Measurements from ENCODE around the gene CACNG5. TPM values are rescaled to one million over a fixed set of nuclear protein-coding genes. Genes with fewer than 3 reads are reported as not detected.

CACNG5 gene
- total and polyA plus RNA-seq, 2 donors (not counting 1 experiment from before 2014, with no cell fraction given), result not detected

GRCh38 chr17:66873962-66874361 lies 39.0 kb downstream of the CACNG5 start:
- no peak overlapping the region for H3K27ac ChIP-seq (ENCODE audit: low read length in 2 of 2)
- no peak for TF ChIP-seq CTCF (IDR thresholded peaks at IDR 0.05)
- no peak for TF ChIP-seq EZH2 (IDR thresholded peaks at IDR 0.05; ENCODE audit: borderline replicate concordance, insufficient read depth, low read depth, low read length, poor library complexity, severe bottlenecking)
- no peaks in the 10 kb centered on the region for H3K4me1 Mint-ChIP-seq
- H4K20me1 ChIP-seq (ENCODE audit: control insufficient read depth, insufficient read depth, low read length, poor library complexity, severe bottlenecking), result no peaks in the 10 kb centered on the region
- H3K9ac ChIP-seq (ENCODE audit: low read length), result no peak overlapping the region
- H2AFZ ChIP-seq (ENCODE audit: insufficient read depth, low read depth, low read length, poor library complexity, severe bottlenecking), result no peak overlapping the region
- no peak overlapping the region for H3K4me3 ChIP-seq (ENCODE audit: control extremely low read depth in 1 of 5, extremely low read depth in 1 of 5, insufficient read depth in 1 of 5, low read depth in 2 of 5, low read length in 4 of 5)
- ChIA-PET POLR2A (no interaction called here), CTCF (no interaction called here)
- no peaks in the 10 kb centered on the region for H3K27me3 ChIP-seq (replicated peaks in 1 of 4; ENCODE audit: control extremely low read depth in 1 of 4, control insufficient read depth in 3 of 4, insufficient read depth in 4 of 4, low read length in 3 of 4)
- ATAC-seq (ENCODE audit: low read depth), result no peak
- no peaks in the 10 kb centered on the region for H3K79me2 ChIP-seq (ENCODE audit: control insufficient read depth, insufficient read depth, low read length)
- H3K36me3 ChIP-seq (replicated peaks in 1 of 2; ENCODE audit: control extremely low read depth in 1 of 2, control insufficient read depth in 1 of 2, extremely low read depth in 1 of 2, insufficient read depth in 2 of 2, low read length in 1 of 2), result no peaks in the 10 kb centered on the region
- DNase-seq, result no peak
- no CpG with 5 or more reads among the region's 2 CpGs for WGBS (ENCODE audit: insufficient coverage)
- no peaks in the 10 kb centered on the region for H3K4me1 ChIP-seq (ENCODE audit: control insufficient read depth in 2 of 2, insufficient read depth in 2 of 2, low read length in 2 of 2)
- H3K4me2 ChIP-seq (replicated peaks; ENCODE audit: low read depth, low read length, poor library complexity, severe bottlenecking), result no peak overlapping the region
- peaks cover 0 to 11% (median 0%) of the 10 kb centered on the region in 3 donors for H3K9me3 ChIP-seq (ENCODE audit: control extremely low read depth in 1 of 3, control insufficient read depth in 2 of 3, insufficient read depth in 1 of 3, low read length in 2 of 3)
- intact Hi-C loops (cut with micrococcal nuclease), result no loop called here
- no peak overlapping the region for H3K4me3 Mint-ChIP-seq
- H3K27me3 Mint-ChIP-seq, result peaks cover 10% of the 10 kb centered on the region
- H3K9me3 Mint-ChIP-seq (ENCODE audit: insufficient read depth), result peaks cover 2% of the 10 kb centered on the region
- H3K27ac Mint-ChIP-seq, result no peak overlapping the region

GRCh38 chr17:66884931-66885330 lies 50.0 kb downstream of the CACNG5 start:
- no peak overlapping the region for H3K4me3 Mint-ChIP-seq
- no peaks in the 10 kb centered on the region for H3K4me1 Mint-ChIP-seq
- H3K36me3 ChIP-seq (replicated peaks in 1 of 2; ENCODE audit: control extremely low read depth in 1 of 2, control insufficient read depth in 1 of 2, extremely low read depth in 1 of 2, insufficient read depth in 2 of 2, low read length in 1 of 2), result no peaks in the 10 kb centered on the region
- H3K4me1 ChIP-seq (ENCODE audit: control insufficient read depth in 2 of 2, insufficient read depth in 2 of 2, low read length in 2 of 2), result no peaks in the 10 kb centered on the region
- no peak for DNase-seq
- intact Hi-C loops (cut with micrococcal nuclease), result no loop called here
- ChIA-PET CTCF (no interaction called here), POLR2A (no interaction called here)
- no peak overlapping the region for H3K4me3 ChIP-seq (ENCODE audit: control extremely low read depth in 1 of 5, extremely low read depth in 1 of 5, insufficient read depth in 1 of 5, low read depth in 2 of 5, low read length in 4 of 5)
- TF ChIP-seq EZH2 (IDR thresholded peaks at IDR 0.05; ENCODE audit: borderline replicate concordance, insufficient read depth, low read depth, low read length, poor library complexity, severe bottlenecking) (no peak), CTCF (IDR thresholded peaks at IDR 0.05) (no peak)
- H3K4me2 ChIP-seq (replicated peaks; ENCODE audit: low read depth, low read length, poor library complexity, severe bottlenecking), result no peak overlapping the region
- no peak overlapping the region for H3K27ac Mint-ChIP-seq
- 93% methylated on average over 16 of the region's 16 CpGs for WGBS (ENCODE audit: insufficient coverage)
- H3K9me3 Mint-ChIP-seq (ENCODE audit: insufficient read depth), result no peaks in the 10 kb centered on the region
- H3K79me2 ChIP-seq (ENCODE audit: control insufficient read depth, insufficient read depth, low read length), result no peaks in the 10 kb centered on the region
- H3K9ac ChIP-seq (ENCODE audit: low read length), result no peak overlapping the region
- no peaks in the 10 kb centered on the region for H3K27me3 Mint-ChIP-seq
- no peak for ATAC-seq (ENCODE audit: low read depth)
- H3K27me3 ChIP-seq (replicated peaks in 1 of 4; ENCODE audit: control extremely low read depth in 1 of 4, control insufficient read depth in 3 of 4, insufficient read depth in 4 of 4, low read length in 3 of 4), result no peaks in the 10 kb centered on the region
- no peak overlapping the region for H3K27ac ChIP-seq (ENCODE audit: low read length in 2 of 2)
- H3K9me3 ChIP-seq (ENCODE audit: control extremely low read depth in 1 of 3, control insufficient read depth in 2 of 3, insufficient read depth in 1 of 3, low read length in 2 of 3), result peaks cover 0 to 10% (median 0%) of the 10 kb centered on the region in 3 donors
- H4K20me1 ChIP-seq (ENCODE audit: control insufficient read depth, insufficient read depth, low read length, poor library complexity, severe bottlenecking), result no peaks in the 10 kb centered on the region
- no peak overlapping the region for H2AFZ ChIP-seq (ENCODE audit: insufficient read depth, low read depth, low read length, poor library complexity, severe bottlenecking)
